ENCODE measurements around the gene C17orf107.

C17orf107 gene

DNA sequence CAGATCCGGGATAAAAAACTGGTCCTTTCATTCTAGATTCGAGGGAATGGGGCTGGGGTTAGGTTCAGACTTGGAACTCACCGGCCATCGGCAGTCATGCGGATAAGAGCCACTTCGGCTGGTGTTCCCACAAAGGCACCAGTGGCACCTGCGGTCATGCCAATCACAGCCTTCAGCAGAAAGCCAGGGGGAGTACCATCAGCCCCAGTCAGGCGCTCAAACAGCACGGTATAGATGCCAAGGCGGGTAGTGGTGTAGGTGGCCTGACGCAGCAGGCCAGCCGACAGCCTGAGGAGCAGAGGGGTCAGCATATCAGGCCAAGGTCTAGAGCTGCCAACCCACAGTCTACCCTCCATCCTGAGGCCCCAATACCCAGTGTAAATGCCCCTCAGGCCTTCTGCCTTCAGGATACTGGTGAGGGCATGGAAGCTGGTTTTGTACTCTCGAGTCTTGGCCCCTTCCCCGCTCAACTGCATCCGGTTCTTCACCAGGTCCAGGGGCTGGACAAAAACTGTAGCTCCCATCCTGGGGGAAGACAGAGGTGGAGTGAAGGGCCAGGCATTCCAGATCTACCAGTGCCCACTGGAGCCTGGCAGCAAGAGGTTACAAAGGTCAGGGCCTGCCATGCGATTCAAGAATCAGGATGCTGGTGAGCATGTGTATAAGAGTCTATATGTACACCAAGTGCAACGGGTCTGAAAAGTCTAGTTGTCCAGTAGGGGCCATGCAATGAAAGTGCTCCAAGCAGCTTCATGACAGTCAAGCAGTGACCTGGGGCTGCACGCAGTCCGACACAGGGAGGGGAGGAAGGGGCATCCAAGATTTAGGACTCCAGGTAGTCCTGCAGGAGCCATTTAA is 39.6 kb downstream of the C17orf107 start:
- no peak for DNase-seq

DNA sequence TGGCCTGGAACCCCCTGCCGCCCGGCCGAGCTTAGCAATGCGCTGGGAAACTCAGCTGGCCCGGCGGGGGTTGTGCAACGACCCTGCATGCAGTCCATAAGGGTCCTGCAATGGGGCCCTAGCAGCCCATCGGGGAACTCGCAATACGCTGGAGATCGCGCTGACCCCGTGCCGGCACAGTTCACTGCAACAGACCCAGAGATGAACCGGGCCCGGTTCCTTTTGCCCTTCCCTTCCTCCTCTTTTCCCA is 40.1 kb downstream of the C17orf107 start:
- no peak for DNase-seq

DNA sequence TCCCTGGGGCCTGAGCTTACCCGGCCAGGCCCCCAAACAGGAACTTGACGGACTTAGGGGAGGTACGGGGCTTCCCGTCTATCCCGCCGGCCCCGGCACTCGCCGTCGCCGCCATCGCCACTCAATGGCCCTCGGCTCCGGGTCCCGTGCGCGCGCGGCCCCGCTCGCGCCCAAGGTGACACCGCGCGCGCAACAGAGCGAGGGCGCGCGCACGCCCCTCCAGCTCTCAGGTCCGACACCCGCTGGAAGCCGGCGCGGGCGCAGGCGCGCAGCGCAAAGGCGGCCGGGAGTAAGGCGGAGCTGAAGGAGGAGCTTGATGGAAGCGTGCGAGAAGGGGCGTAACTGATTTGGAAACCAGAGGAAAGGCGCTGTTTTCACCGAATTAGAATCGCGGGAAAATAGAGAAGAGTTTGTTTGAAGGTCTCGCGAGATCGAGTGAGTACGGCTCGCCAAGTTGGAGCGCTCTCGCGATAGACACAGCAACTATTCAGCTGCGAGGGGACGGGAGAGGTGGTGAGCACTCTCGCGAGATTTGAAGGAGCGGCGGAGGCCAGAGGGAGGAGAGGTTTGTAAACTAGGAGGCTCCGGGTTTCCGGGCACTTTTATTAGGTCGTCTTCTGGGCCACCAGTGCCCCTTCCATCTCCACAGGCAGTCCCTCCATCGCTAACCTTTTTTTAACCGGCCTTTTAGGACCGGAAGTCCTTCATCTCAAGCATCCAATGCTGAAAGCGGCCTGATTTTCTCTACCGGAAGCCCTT is 40.6 kb downstream of the C17orf107 start, which contains the start of the genes RNF167 and SLC25A11:
Gene RNF167 (plus strand): TSS at position 473 of the 759 bp plus-strand sequence. CDS start 642 bp downstream, outside the sequence.
Gene SLC25A11 (minus strand): TSS at position 251 of the 759 bp plus-strand sequence. CDS start 136 bp downstream, at position 115.
- DNase-seq: peak; percentile 84

DNA sequence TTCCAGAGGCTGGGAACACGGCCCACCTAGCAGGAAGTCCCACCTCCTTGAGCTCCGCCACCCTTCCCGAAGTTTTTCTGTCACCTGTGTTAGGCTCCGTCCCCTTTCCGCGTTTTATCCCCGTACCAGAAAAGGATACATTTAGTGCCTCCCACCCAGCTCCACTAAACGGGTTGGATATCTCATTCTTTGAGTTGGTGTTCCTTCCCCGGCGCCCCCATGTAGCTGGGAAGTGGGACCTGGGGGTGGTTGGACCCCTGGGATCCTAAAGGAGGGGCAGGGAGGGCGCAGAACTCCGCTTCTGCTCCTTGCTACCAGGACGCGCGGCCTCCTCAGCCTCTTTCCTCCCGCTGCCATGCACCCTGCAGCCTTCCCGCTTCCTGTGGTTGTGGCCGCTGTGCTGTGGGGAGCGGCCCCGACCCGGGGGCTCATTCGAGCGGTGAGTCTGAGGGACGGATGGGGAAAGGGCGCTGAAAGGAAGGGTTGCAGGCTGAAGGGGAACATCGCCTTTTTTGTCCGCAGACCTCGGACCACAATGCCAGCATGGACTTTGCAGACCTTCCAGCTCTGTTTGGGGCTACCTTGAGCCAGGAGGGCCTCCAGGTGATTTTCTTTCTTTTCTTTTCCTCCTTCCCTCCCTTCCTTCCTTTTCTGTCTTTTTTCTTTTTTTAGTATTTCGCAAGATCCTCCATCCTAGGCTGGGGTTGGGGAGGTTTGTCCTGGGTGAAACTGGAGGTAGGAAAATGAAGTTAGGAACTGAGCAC is 41.4 kb downstream of the C17orf107 start:
- DNase-seq: no peak

DNA sequence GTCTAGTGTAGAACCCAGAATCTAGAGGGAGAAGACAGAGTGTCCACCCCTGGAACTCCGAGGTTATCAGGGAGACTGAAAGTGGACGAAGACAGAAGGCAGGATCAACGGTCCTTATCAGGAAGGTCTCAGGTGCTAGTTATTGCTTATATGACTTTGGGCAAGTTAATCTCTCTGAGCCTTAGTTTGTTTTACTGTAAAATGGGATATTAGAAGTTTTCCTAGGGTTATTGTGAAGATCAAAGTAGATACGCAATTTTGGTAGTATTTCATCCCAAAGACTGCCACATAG is 41.9 kb downstream of the C17orf107 start:
- DNase-seq: no peak

DNA sequence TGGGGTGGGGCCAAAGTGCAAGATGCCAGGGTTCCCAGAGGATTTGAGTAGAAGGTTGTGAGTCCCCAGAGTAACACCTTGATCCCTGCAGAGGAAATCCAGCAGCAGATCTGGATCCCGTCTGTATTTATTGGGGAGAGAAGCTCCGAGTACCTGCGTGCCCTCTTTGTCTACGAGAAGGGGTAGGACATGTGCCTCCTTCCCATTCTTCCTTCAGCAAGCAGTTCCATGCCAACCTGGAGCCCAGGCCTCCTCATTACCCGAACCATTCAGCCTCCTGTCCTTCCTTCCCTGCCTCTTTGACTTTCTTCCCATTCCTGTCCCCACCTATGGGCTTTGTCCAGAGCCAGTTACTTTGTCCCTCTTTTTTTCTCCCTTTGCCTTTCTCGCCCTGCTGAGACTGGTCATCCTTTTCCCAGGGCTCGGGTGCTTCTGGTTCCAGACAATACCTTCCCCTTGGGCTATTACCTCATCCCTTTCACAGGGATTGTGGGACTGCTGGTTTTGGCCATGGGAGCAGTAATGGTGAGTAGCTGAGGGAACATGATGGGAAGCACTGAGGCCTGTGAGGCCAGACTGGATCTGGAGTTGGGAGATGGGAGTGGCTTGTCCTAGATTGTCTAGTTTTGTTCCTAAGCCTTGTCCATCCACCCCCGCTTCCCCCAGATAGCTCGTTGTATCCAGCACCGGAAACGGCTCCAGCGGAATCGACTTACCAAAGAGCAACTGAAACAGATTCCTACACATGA is 43.6 kb downstream of the C17orf107 start:
- DNase-seq: no peak

DNA sequence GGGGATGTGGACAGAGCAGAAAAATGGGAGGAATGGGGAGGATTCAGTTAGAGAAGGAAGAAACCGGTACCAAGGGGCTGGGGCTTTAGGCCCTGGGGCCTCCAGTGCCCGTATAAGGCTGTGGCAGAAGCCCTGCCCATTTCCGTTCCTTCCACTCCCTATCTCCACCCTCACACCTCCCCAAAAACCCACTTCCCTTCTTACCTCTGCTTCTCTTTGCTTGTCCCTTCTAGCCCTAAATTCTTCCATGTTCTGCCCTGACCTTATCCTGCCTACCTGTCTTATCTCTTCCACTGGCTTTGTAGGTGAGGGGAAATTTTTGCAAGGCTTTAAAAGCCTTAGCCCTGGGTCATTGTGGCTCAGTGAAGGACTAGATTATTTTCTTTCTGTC is 44.8 kb downstream of the C17orf107 start:
- DNase-seq: no peak

DNA sequence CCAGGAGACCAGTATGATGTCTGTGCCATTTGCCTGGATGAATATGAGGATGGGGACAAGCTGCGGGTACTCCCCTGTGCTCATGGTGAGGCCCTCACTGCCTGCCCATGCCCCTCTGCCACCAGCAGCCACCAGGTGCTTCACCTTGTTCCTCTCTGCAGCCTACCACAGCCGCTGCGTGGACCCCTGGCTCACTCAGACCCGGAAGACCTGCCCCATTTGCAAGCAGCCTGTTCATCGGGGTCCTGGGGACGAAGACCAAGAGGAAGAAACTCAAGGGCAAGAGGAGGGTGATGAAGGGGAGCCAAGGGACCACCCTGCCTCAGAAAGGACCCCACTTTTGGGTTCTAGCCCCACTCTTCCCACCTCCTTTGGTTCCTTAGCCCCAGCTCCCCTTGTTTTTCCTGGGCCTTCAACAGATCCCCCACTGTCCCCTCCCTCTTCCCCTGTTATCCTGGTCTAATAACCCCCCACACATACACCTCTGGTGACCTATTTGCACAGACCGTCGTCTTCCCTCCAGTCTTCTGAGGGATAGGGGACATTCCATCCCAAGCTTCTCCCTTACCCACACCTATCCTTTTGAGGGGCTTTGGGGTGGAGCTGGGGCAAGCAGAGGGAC is 45.3 kb downstream of the C17orf107 start:
- no peak for DNase-seq

DNA sequence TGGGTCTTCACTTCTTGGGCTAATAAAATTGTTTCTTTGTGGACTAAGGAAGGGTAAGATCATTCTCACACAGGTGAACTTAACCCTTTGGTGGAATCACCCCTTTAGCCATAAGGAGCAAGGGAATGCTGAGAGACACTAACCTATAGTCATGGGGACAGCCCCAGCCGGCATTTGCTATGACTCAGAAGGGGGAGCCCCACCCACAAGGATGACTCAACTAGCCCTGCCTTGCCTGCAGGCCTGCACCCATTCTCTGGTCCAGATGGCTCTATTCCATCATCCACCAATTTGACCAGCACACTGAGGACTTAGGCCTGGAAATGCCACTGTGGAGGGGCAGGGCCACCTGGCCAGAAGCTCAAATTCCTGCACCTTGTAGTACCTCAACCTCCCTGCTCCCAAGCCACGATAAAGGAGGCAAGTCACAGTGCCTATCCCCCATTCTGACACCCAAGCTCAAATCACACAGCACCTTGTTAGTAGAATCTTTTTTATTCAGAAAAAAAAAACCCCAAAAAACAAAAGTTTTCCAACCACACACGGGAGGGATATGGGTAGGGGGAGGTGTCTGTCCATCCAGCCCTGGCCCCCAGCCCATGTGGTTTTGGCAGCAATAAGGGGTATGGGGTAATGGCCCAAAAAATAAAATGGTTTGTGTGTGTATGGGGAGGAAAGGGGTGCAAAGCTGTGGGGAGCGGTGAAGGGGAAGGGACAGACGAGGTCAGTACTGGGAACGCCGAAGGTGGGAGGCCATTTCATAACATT is 46.0 kb downstream of the C17orf107 start:
- DNase-seq: no peak

DNA sequence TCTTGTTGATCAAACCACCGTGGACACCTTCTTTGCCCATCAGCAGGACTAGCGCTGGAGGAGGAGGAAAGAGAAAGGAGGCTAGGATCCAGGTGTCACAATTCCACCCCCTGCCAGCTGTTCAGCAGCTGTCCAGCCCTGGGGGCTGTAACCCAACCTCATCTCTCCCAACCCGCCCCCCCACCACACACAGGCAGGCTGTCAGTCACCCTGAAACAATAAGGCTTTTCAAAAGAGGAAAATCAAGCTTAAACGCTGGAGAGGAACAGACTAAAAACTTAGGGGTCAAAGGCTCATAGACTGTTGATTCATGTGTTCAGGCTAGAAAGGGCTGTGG is 46.6 kb downstream of the C17orf107 start:
- no peak for DNase-seq

DNA sequence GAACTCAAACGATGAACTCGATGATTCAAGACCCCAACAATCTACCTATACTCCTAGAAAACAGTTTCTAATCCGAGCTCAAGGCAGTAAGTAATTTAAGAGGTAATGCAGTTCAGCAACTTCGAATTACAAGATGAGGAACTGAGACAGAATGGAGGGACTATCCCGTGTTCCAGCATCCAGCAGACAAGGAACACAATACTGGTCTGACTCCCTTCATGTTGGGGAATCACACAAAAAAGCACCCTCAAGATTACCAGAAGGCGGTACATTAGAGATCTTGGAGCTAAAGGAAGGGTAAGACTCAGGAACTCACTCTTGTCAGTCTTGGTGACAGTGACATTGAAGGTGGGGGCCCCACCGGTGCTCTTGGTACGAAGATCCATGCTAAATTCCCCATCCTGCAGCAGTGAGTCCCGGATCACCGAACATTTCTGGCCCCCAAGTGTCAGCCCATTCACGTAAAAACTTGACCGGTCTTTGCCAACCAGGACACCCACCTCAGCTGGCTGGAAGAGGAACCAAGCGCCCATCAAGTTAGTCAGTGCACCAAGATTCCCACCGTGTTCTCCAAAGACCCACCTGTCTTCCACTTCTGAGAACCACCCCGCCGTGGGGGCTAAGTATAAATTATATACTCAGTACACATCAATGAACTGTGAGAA is 47.1 kb downstream of the C17orf107 start:
- no peak for DNase-seq

DNA sequence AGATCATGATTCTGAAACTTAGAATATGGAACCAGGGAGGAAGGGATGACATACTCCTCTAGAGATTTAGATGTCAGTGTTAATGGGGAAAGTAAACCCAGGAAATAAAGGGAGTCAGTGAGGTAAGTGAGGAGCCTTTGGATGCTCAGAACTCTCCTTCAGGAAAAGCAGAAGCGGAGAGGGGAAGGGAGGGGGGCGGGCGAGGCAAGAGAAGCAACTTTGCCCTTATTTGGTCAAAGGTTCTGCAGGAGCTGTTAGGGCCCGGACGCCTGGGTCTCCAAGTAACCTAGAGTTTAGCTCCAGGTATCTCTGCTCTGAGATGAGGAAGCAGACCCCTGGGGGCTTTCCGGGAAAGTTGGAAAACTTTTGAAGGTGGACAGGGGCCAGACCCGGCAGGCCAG is 47.7 kb downstream of the C17orf107 start:
- no peak for DNase-seq

DNA sequence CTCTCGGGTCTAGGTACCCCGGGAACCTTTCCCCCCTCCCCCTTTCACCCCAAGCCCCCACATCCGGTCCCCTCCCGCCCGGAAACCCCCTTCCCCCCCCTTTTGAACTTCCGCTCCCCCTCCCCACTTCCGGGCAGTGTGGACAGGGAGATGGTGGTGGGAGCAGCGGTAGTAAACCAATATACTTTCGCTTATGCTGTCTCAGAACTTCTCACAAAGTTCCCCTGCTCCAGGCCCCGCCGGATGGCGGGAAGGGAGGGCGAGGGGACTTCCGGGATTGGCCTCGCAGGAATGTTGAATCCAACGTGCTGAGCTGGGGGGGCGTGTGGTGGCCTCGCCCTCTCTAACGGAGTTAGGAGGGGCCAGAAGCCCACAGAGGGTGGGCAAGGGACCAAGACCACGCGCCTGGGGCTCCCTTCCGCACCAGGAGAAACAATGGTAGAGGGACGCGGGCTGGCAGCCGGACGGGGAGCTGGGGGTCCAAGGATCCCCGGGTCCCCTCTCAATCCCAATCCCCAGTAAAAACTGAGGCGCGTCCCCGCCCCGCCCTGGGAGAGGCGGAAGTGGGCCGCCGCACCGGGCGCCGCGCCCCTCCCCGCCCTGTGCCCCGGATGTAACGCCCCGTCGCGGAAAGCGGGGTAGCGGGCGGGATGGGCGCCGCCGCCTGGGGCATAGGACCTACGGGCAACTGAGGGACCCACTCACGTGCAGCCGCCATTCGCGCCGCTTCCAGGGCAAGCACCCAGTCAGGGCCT is 48.3 kb downstream of the C17orf107 start:
- no peak for DNase-seq

DNA sequence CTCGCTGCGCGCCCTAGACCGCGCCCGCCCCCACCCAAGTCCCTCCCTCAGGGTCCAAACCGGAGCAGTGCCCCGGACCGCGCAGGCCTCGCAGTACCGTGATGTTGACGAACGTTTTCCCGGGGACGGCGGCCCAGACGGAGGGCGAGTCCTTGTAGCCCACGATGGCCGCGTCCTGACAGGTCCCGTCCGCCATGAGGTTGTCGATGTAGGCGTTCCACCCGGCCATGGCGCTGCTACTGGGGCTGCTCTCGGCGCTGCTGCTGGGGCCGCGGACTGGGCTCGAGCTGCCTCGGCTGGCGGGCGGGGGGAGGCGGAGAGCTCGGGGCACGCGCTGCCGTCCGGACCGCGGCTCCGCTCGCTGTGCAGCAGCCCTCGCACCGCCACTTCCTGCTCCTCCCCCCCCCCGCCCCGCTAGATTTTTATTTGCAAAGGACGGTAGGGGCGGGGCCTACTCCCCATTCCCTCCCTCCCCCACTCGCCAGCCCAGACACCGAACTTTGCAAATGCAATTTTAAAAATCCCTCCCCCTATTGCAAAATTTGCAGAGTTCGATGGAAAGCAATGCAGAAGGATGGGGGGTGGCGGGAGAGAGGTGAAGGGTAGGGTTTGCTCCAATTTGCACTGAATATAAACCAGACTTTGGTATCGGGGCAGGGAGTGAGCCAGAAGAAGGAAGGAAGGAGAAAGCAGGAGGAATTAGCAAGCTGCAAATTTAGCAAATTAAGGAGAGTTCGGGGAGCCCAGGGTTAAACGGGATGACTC is 49.0 kb downstream of the C17orf107 start, which contains the start of gene PFN1:
Gene PFN1 (minus strand): TSS at position 365 of the 765 bp plus-strand sequence. CDS start 136 bp downstream, at position 229.
- DNase-seq: no peak

DNA sequence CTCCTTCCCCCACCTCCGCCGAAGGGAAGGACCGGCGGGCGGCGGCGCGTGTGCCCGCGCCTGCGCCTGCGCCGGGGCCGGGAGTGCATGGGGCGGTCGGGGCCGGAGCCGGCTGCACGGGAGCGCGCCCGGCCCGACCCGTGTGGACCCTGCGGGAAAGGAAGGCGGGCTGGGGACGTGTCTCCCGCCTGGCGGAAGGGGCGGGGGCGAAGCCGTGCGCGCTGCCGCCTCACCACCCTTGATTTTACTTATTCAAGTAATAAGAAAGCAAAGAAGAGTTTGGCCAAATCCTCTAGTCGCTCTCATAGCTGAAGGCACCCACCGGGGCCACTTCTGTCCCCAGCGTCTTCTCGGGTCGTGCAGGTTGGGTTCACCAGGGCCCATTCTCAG is 49.6 kb downstream of the C17orf107 start:
- no peak for DNase-seq

DNA sequence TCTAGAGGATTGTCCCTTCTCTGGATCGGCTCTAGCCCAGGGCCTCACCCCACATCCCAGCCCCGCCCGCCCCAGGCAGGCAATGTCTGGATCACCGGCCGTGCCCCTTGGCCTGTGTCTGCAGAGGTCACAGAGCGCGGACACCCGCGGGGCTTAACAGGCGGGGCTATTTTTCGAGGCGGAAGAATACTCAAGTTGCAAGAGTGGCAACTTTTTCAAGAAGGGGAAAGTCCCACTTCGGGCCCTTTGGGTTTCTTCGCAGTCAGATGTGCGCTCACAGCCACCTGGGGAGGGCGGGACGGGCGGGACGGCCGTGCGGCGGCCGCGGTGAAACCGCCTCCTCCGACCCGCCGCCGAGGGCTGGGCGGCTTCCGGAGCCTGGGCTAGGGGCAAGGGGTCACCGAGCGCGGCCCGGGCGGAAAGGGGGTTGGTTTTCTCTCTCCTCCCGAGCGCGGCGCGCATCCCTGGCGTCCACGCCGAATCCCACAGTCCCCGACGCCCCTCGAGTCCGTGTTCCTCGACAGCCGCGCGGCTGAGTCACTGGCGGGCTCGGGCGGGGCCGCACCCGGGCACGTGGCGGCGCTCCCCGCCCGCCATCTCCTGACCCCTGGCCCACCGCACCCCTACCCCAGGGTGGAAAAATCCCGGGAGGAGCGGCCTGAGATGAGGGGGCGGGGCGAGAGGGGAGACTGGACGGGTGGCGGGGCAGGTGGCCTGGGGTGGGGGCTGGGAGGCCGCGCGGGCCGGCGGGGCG is 50.2 kb downstream of the C17orf107 start:
- no peak for DNase-seq

DNA sequence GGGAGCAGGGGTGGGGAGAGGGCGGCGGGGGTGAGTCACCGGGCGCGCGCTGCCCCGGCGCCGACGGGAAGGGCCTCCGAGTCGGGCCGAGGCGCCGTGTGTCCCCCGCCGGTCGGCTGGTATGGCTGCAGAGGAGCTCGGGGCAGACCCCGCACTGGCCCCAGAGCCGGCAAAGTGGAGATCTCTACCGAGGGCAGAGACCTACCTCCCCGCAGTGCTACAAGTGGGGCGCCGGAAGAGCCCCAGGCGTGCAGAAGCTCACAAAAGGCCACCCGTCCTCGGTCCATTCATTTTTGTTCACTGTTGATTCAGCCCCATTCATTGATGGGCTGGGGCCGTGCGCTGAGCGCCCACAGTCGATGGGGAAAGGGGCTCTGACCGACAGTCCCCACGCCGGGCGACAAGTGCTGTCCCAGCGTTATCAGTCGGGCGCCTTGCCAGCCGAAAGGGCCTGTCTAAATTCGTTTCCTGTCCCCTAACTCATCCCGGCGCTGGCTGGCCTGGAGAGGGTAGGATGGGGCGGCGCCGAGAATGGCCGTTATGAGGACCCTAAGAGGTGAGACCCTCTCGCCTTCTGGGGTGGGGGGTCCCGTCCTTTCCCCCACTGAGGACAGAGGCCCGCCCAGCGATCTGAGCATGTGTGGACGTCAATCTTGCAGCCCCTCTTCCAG is 50.9 kb downstream of the C17orf107 start:
- DNase-seq: no peak

DNA sequence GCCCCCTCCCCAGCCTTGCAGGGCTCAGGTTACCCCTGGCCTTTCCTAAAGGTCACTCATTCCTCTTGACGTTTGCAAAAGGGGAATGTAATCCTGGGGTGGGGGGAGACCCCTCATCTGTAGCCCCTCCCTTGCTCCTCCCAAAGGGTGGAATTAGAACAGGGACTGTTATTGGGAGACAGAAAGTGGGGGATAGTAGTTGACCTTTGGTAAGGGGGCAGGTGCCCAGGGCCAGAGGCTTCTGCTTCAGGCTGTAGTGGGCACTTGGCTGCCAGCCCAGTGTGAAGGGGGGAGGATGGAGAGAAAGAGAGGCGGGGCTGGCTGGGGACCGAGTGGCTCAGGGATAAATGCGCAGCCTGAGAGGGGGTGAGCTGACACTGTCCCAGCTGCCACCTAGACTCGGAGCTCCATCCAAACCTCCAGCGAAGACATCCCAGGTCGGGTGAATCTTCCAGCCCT is 51.4 kb downstream of the C17orf107 start, which contains the start of gene ENO3:
Gene ENO3 (plus strand): TSS at position 374 of the 459 bp plus-strand sequence. CDS start 711 bp downstream, outside the sequence.
- DNase-seq: no peak

All from NCI-H1417 treated with DMSO at 0.1 percent for 48 hours (cell line).